ENCODE results near the gene SORL1. TPM values are rescaled to one million over a fixed set of nuclear protein-coding genes. Genes with fewer than 3 reads are reported as not detected.

Gene SORL1
- total and polyA plus RNA-seq, 2 of the 13 experiments (the other 11 are each of a cell fraction or from before 2014, with no cell fraction given): 21.3 to 148 TPM

DNA sequence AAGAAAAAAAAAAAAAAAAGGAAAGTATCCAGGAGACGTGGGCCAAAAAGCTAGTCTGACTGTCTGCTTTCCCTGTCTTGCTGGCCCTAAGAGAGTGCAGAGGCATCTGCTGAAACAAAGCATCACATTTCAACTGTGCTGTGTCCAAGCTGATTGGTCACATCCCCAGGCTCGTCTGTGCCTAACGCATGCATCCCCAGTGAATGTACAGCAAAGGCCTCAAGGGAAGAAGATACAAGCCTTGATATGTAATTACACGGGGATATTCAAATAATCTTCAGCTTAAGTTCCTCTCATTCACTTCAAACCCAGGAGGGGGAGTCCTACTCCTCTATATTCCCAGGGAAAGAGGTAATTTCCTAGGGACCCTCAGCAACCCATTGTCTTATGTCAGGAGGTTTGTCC is 5.4 kb upstream of the SORL1 start (continued):
- TF ChIP-seq, protein P1, sequence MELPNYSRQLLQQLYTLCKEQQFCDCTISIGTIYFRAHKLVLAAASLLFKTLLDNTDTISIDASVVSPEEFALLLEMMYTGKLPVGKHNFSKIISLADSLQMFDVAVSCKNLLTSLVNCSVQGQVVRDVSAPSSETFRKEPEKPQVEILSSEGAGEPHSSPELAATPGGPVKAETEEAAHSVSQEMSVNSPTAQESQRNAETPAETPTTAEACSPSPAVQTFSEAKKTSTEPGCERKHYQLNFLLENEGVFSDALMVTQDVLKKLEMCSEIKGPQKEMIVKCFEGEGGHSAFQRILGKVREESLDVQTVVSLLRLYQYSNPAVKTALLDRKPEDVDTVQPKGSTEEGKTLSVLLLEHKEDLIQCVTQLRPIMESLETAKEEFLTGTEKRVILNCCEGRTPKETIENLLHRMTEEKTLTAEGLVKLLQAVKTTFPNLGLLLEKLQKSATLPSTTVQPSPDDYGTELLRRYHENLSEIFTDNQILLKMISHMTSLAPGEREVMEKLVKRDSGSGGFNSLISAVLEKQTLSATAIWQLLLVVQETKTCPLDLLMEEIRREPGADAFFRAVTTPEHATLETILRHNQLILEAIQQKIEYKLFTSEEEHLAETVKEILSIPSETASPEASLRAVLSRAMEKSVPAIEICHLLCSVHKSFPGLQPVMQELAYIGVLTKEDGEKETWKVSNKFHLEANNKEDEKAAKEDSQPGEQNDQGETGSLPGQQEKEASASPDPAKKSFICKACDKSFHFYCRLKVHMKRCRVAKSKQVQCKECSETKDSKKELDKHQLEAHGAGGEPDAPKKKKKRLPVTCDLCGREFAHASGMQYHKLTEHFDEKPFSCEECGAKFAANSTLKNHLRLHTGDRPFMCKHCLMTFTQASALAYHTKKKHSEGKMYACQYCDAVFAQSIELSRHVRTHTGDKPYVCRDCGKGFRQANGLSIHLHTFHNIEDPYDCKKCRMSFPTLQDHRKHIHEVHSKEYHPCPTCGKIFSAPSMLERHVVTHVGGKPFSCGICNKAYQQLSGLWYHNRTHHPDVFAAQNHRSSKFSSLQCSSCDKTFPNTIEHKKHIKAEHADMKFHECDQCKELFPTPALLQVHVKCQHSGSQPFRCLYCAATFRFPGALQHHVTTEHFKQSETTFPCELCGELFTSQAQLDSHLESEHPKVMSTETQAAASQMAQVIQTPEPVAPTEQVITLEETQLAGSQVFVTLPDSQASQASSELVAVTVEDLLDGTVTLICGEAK (IDR thresholded peaks at IDR 0.05): no peak
- TF ChIP-seq, protein P1 (CRISPR knock-in tag; IDR thresholded peaks at IDR 0.05): no peak
- no peak for TF ChIP-seq RXRA (CRISPR knock-in tag; IDR thresholded peaks at IDR 0.05)
- 0 out of 2 replicates have a peak, but pooled peaks have one; percentile 20 for TF ChIP-seq SMC3 (IDR thresholded peaks at IDR 0.05; ENCODE audit: low read length)
- peak; percentile 68 for TF ChIP-seq STAG1 (CRISPR knock-in tag; IDR thresholded peaks at IDR 0.05)
- no peak for TF ChIP-seq CBX2 (IDR thresholded peaks at IDR 0.05; ENCODE audit: low read depth, low read length)
- TF ChIP-seq CBX2 (CRISPR knock-in tag; IDR thresholded peaks at IDR 0.05; ENCODE audit: low read depth): no peak

Data from HepG2 (cell line).